T-cell (primary cell): ENCODE data around the gene TLCD3B. TPM values are rescaled to one million over a fixed set of nuclear protein-coding genes. Genes with fewer than 3 reads are reported as not detected.

Experiments used
- ATAC-seq, 4 experiments: fragments of 200-7000 bp in 3 of 4; fragments of 150-1000 bp in 1 of 4; cut with Tn5 transposase; replicated peaks in 1 of 4; 1 replicate in 3 of 4; 2 replicates in 1 of 4; pipeline ENCODE4 v1.10.0; 2021; ENCODE audit warnings: moderate library complexity in 3 of 4, mild to moderate bottlenecking in 2 of 4, moderate number of reproducible peaks in 1 of 4
- CTCF ChIA-PET, 2 donors: fragments of 300-600 bp; sonication (Branson Sonifier 250); formaldehyde crosslinking; loops; one replicate each; lab custom pipeline; 2022; ENCODE audit warnings: antibody characterized with exemption in 2 of 2; lab: Charles Lee
- POLR2A ChIA-PET, 2 donors: fragments of 300-600 bp; sonication (Branson Sonifier 250); formaldehyde crosslinking; loops; one replicate each; lab custom pipeline; 2022; ENCODE audit warnings: antibody characterized with exemption in 2 of 2; lab: Charles Lee
- DNase-seq, 35 experiments: peaks; one replicate each; pipeline versions ENCODE4 v3.0.0 to v3.0.0-alpha.2; 2013 to 2023
- H3K27ac ChIP-seq: one replicate; pipeline ENCODE4 v1.5.1; 2013; ENCODE audit warnings: low read length
- H3K27me3 ChIP-seq, 2 experiments: replicated peaks in 1 of 2; 1 replicate in 1 of 2; 2 replicates in 1 of 2; pipeline versions ENCODE4 v1.6.1 to v1.7.0; 2013; ENCODE audit warnings: low read length in 1 of 2, mixed read lengths in 1 of 2; ENCODE audit not compliant: control insufficient read depth in 2 of 2, insufficient read depth in 2 of 2; ENCODE audit errors: extremely low read depth in 1 of 2
- H3K36me3 ChIP-seq, 2 donors: 1 replicate in 1 of 2; 2 replicates in 1 of 2; pipeline versions ENCODE4 v1.6.1 to v1.7.0; 2013; ENCODE audit warnings: low read length in 1 of 2; ENCODE audit not compliant: control insufficient read depth in 2 of 2, insufficient read depth in 1 of 2; ENCODE audit errors: extremely low read depth in 1 of 2
- H3K4me1 ChIP-seq, 2 experiments: 1 replicate in 1 of 2; 2 replicates in 1 of 2; pipeline versions ENCODE4 v1.6.1 to v1.7.0; 2013; ENCODE audit warnings: low read length in 2 of 2, mixed read lengths in 1 of 2; ENCODE audit not compliant: insufficient read depth in 2 of 2, control insufficient read depth in 1 of 2; ENCODE audit errors: extremely low read depth in 1 of 2
- H3K4me3 ChIP-seq, 2 donors: 1 replicate in 1 of 2; 2 replicates in 1 of 2; pipeline versions ENCODE4 v1.5.1 to v1.7.0; 2013; ENCODE audit warnings: mild to moderate bottlenecking in 2 of 2, low read length in 1 of 2, moderate library complexity in 1 of 2; ENCODE audit not compliant: control insufficient read depth in 1 of 2; ENCODE audit errors: extremely low read depth in 1 of 2
- H3K9me3 ChIP-seq: 2 replicates; pipeline ENCODE4 v1.7.0; 2013
- H3K27ac Mint-ChIP-seq, 2 donors: one replicate each; pipeline ENCODE4 v1.8.0; 2020 to 2021; ENCODE audit warnings: mild to moderate bottlenecking in 2 of 2, mixed read lengths in 2 of 2
- H3K27me3 Mint-ChIP-seq, 2 donors: one replicate each; pipeline ENCODE4 v1.8.0; 2021 to 2022; ENCODE audit warnings: mixed read lengths in 2 of 2
- H3K36me3 Mint-ChIP-seq: one replicate; pipeline ENCODE4 v1.8.0; 2021; ENCODE audit warnings: mixed read lengths
- H3K4me1 Mint-ChIP-seq, 3 donors: one replicate each; pipeline ENCODE4 v1.8.0; 2020 to 2022; ENCODE audit warnings: mixed read lengths in 3 of 3, mild to moderate bottlenecking in 1 of 3
- H3K4me3 Mint-ChIP-seq, 3 donors: one replicate each; pipeline ENCODE4 v1.8.0; 2020 to 2022; ENCODE audit warnings: mild to moderate bottlenecking in 3 of 3, mixed read lengths in 3 of 3, moderate library complexity in 3 of 3
- H3K9me3 Mint-ChIP-seq, 3 donors: one replicate each; pipeline ENCODE4 v1.8.0; 2020 to 2022; ENCODE audit warnings: mixed read lengths in 3 of 3
- WGBS: methylation state at CpG from one replicate; pipeline ENCODE4 v1.1.5; 2013; ENCODE audit warnings: missing lambda C conversion rate; ENCODE audit not compliant: insufficient coverage; 5-methylcytosine and 5-hydroxymethylcytosine counted together
- total RNA-seq, 35 experiments: library from RNA in 6 of 35; stranded (reverse) in 6 of 35; fragments of 120-200 nt in 1 of 35; gene quantifications; one replicate each; pipeline versions ENCODE4 v1.2.1 to v1.2.4 and lab custom pipeline; 2013 to 2026

The TLCD3B gene
- total RNA-seq, 5 donors from 2014 or later (not counting 1 experiment from before 2014, with no cell fraction given) = 0.25 to 0.32 (median 0.25) TPM; not detected in 2

DNA sequence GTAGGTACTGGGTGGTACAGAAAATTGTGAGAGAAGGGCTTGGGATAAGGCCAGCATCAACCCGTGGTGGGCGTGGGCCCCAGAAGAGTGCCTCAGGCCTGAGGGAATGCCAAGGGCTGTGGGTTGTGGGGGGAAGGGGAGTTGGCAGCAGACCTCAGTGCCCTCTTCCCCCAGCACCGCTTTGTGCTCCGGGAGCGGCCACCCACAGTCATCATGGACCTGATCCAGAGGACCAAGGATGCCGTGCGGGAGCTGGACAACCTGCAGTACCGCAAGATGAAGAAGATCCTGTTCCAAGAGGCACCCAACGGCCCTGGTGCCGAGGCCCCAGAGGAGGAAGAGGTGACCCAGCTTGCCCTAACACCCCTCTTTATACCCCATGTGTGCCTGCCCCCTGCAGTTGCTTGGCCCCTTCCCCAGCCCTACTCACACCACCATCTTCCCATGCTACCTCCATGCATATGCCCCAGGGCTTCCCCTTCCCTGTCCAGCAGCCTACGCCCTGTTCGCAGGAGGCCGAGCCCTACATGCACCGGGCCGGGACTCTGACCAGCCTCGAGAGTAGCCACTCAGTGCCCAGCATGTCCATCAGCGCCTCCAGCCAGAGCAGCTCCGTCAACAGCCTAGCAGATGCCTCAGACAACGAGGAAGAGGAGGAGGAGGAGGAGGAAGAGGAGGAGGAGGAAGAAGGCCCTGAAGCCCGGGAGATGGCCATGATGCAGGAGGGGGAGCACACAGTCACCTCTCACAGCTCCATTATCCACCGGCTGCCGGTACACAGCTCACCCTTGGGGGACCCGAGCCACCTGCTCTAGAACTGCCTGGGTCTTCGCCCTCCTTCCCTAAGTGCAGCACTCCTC, 48.3 kb downstream of the TLCD3B start:
- H3K27ac Mint-ChIP-seq = no peak overlapping the region
- no peaks in the 10 kb centered on the region for H3K27me3 ChIP-seq
- DNase-seq (no peak), ATAC-seq (no peak)
- no peak overlapping the region for H3K27ac ChIP-seq
- H3K27me3 Mint-ChIP-seq = no peaks in the 10 kb centered on the region
- peaks cover 12 to 96% of the 10 kb centered on the region in 2 donors for H3K36me3 ChIP-seq
- H3K9me3 Mint-ChIP-seq = no peaks in the 10 kb centered on the region
- H3K9me3 ChIP-seq = no peaks in the 10 kb centered on the region
- H3K4me3 Mint-ChIP-seq = no peak overlapping the region
- H3K4me3 ChIP-seq = no peak overlapping the region
- peaks cover 0 to under 1% (median 0%) of the 10 kb centered on the region in 3 donors for H3K4me1 Mint-ChIP-seq
- POLR2A ChIA-PET = no interaction called here
- H3K36me3 Mint-ChIP-seq = peaks cover 58% of the 10 kb centered on the region
- CTCF ChIA-PET = interaction anchor here in 1 of 2 donors (0.6 kb wide), 1 partner anchor 22 kb away, joined by 4 read pairs; no protein-coding TSS in a partner anchor
- WGBS = 98% methylated on average over 16 of the region's 24 CpGs
- no peaks in the 10 kb centered on the region for H3K4me1 ChIP-seq

DNA sequence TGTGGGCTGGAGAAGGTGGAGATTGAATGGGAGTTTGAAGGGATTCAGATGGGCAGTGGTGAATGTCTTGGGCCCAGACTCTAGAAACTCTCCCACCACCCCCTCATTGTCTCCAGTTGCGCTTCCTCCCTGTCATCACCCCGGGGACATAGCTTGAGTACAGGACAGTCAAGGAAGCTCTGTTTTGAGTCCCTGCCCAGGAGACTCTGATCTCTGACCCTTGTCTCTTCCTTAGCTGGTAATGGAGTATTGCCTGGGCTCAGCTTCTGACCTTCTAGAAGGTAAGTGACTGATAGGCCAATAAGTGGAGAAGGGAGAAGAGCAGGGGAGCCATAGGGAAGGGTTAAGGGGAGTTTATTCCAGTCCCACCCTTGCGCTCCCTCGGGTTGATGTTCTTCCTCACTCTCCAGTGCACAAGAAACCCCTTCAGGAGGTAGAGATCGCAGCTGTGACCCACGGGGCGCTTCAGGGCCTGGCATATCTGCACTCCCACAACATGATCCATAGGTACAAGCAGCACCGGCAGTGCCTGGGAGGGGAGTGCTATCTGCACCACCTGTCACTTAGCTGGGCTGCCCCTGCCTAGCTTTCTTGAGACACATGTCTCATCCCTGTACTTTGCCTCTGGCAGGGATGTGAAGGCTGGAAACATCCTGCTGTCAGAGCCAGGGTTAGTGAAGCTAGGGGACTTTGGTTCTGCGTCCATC, 52.4 kb downstream of the TLCD3B start:
- WGBS = 100% methylated on average over 3 of the region's 9 CpGs
- Mint-ChIP-seq H3K36me3 (peaks cover 40% of the 10 kb centered on the region), H3K27ac (peak overlapping the region in 1 of 2 donors; percentile 28), H3K4me1 (peaks cover 23 to 33% (median 28%) of the 10 kb centered on the region in 3 donors), H3K27me3 (no peaks in the 10 kb centered on the region), H3K4me3 (no peak overlapping the region), H3K9me3 (no peaks in the 10 kb centered on the region)
- H3K4me3 ChIP-seq = no peak overlapping the region
- ATAC-seq (no peak), DNase-seq (no peak)
- ChIA-PET CTCF (interaction anchor here in 1 of 2 donors (0.6 kb wide), 1 partner anchor 78 kb away, joined by 6 read pairs; the partner anchor contains the start of gene ASPHD1), POLR2A (no interaction called here)
- H3K27me3 ChIP-seq = no peaks in the 10 kb centered on the region
- H3K27ac ChIP-seq = no peak overlapping the region
- peaks cover 13 to 27% of the 10 kb centered on the region in 2 experiments for H3K4me1 ChIP-seq
- no peaks in the 10 kb centered on the region for H3K9me3 ChIP-seq
- H3K36me3 ChIP-seq = peaks cover 9 to 57% of the 10 kb centered on the region in 2 donors

DNA sequence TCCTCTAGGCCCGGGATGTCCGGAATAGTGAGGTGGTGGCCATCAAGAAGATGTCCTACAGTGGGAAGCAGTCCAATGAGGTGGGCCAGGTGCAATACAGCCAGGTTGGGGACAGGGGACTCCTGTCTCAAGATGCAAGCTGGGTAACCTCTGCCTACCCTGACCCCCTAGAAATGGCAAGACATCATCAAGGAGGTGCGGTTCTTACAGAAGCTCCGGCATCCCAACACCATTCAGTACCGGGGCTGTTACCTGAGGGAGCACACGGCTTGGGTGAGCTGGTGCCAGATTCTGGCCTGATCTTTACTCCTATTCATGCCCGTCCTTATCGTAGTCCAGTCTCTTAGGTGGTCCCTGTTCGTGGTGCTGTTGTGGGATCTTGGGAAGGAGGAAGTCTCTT, 53.0 kb downstream of the TLCD3B start:
- peaks cover 9 to 50% of the 10 kb centered on the region in 2 donors for H3K36me3 ChIP-seq
- Mint-ChIP-seq H3K36me3 (peaks cover 35% of the 10 kb centered on the region), H3K4me3 (no peak overlapping the region), H3K27me3 (no peaks in the 10 kb centered on the region), H3K9me3 (no peaks in the 10 kb centered on the region), H3K27ac (peak overlapping the region in 1 of 2 donors; percentile 16), H3K4me1 (peaks cover 23 to 37% (median 32%) of the 10 kb centered on the region in 3 donors)
- H3K9me3 ChIP-seq = no peaks in the 10 kb centered on the region
- CTCF ChIA-PET = interaction anchor here in 1 of 2 donors (0.6 kb wide), 1 partner anchor 78 kb away, joined by 6 read pairs; the partner anchor contains the start of gene ASPHD1
- H3K4me1 ChIP-seq = peaks cover 13 to 31% of the 10 kb centered on the region in 2 experiments
- POLR2A ChIA-PET = no interaction called here
- H3K27me3 ChIP-seq = no peaks in the 10 kb centered on the region
- DNase-seq = no peak
- WGBS = 100% methylated on average over 6 of the region's 9 CpGs
- no peak overlapping the region for H3K27ac ChIP-seq
- ATAC-seq = no peak
- H3K4me3 ChIP-seq = no peak overlapping the region

DNA sequence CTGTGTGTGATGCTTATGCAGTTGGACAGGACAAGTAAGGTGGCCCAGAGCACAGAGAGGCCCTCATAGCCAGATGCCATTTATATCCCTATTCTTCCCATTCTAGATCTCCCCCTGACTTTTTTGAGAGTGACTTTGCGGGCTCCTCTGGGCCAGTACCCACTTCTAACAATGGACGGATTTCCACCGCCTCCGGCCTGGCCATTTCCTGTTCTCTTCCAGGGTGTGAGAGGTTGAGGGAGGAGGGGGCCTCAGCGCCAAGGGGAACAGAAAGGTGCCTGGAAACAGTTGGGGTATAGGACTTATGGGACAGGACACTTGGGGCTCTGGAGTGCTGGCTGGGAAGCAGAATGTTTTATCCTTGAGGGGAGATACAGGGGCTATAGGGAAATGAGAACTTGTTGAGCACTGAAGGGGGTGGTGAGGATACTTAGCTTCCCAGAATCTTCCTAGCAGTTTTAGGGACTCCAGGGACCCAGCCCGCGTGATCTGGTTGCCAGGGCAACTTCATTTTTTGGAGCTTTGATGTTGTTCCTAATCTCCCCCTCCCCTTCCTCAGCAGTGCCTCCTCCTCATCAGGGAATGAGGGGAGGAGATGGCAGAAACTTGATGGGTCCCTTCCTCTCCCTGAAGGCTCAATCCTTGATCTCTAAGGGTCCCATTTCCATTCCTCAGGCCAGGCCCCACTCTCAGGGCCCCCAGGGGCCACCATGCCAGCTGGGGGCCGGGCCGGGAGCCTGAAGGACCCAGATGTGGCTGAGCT, 53.8 kb downstream of the TLCD3B start:
- peaks cover 9 to 42% of the 10 kb centered on the region in 2 donors for H3K36me3 ChIP-seq
- ChIA-PET POLR2A (no interaction called here), CTCF (no interaction called here)
- WGBS = 100% methylated on average over 2 of the region's 9 CpGs
- no peak overlapping the region for H3K27ac ChIP-seq
- no peaks in the 10 kb centered on the region for H3K9me3 ChIP-seq
- Mint-ChIP-seq H3K27me3 (no peaks in the 10 kb centered on the region), H3K4me1 (peaks cover 23 to 41% (median 36%) of the 10 kb centered on the region in 3 donors), H3K36me3 (peaks cover 27% of the 10 kb centered on the region), H3K27ac (peak overlapping the region in 1 of 2 donors; percentile 66), H3K9me3 (no peaks in the 10 kb centered on the region), H3K4me3 (no peak overlapping the region)
- no peaks in the 10 kb centered on the region for H3K27me3 ChIP-seq
- peaks cover 13 to 33% of the 10 kb centered on the region in 2 experiments for H3K4me1 ChIP-seq
- ATAC-seq = no peak
- no peak overlapping the region for H3K4me3 ChIP-seq
- DNase-seq = no peak

DNA sequence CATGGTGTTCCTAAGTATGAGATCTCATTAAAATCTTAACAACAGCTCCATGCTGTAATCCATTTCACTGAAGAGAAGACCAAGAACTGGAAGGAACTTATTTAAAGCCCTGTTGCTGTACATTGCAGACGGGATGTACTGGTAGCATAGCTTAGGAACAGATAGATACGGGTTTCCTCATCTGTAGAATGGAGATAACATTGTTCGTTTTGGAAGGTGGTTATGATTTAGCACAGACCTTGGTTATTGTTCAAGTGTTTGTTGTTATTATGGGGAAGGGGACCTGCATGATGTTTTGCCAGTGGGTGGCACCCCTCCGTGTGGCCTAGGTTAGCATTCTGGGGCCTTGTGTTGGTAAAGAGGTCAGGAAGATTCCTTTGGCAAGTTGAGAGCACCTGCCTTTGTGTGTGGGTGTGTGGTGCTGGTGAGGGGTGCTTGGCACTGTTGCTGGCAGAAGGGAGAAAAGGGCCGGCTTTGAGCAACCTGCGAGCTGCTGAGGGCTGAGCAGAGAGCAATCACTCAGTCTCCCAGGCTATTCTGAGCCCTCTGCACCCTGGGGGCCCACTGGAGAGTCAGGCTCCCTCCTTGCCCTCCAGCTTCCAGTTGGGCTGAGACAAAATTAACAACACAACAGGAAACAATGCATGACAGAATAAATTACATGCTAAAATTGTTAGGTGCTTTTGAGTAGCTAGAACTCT, 55.1 kb downstream of the TLCD3B start:
- DNase-seq = no peak
- no peaks in the 10 kb centered on the region for H3K27me3 Mint-ChIP-seq
- no peak for ATAC-seq
- Histone ChIP-seq H3K9me3 (no peaks in the 10 kb centered on the region), H3K36me3 (peaks cover 9 to 30% of the 10 kb centered on the region in 2 donors), H3K27me3 (no peaks in the 10 kb centered on the region), H3K4me3 (no peak overlapping the region), H3K4me1 (peaks cover 13 to 33% of the 10 kb centered on the region in 2 experiments), H3K27ac (peak overlapping the region; percentile 78)
- H3K4me3 Mint-ChIP-seq = peak overlapping the region; percentile 85 to 97 (median 90)
- H3K27ac Mint-ChIP-seq = peak overlapping the region; percentile 83 to 93
- peaks cover 23 to 41% (median 36%) of the 10 kb centered on the region in 3 donors for H3K4me1 Mint-ChIP-seq
- CTCF ChIA-PET = interaction anchor here in 1 of 2 donors (0.6 to 3.9 kb wide), 2 partner anchors 14 to 127 kb away, joined by 3 to 22 read pairs; partner anchors contain the start of gene TMEM219
- 22% methylated on average over 6 of the region's 6 CpGs for WGBS
- peaks cover 23% of the 10 kb centered on the region for H3K36me3 Mint-ChIP-seq
- H3K9me3 Mint-ChIP-seq = no peaks in the 10 kb centered on the region
- POLR2A ChIA-PET = interaction anchor here in 1 of 2 donors (0.5 kb wide), 1 partner anchor 42 kb away, joined by 6 read pairs; no protein-coding TSS in a partner anchor
